Upper lobe of left lung (tissue), 4 donors: ENCODE results near the gene CNNM4.

Source experiments
- POLR2A ChIP-seq, 4 donors: fragments of 450-650 bp; IDR thresholded peaks; one replicate each; pipeline ENCODE4 v1.5.1; 2016 to 2017; ENCODE audit warnings: antibody characterized with exemption in 4 of 4, mild to moderate bottlenecking in 2 of 4
- TF ChIP-seq, protein P1 (sequence below), 6 experiments: fragments of 450-650 bp in 4 of 6; fragments of 200-600 bp in 2 of 6; sonication (generic) in 2 of 6; IDR thresholded peaks; one replicate each; pipeline ENCODE4 v1.5.1; 2016 to 2019; ENCODE audit warnings: antibody characterized with exemption in 6 of 6

GRCh38 chr2:96857667-96858372 lies 97.1 kb downstream of the CNNM4 start, which contains the start of gene ANKRD39:
- TF ChIP-seq, protein P1, sequence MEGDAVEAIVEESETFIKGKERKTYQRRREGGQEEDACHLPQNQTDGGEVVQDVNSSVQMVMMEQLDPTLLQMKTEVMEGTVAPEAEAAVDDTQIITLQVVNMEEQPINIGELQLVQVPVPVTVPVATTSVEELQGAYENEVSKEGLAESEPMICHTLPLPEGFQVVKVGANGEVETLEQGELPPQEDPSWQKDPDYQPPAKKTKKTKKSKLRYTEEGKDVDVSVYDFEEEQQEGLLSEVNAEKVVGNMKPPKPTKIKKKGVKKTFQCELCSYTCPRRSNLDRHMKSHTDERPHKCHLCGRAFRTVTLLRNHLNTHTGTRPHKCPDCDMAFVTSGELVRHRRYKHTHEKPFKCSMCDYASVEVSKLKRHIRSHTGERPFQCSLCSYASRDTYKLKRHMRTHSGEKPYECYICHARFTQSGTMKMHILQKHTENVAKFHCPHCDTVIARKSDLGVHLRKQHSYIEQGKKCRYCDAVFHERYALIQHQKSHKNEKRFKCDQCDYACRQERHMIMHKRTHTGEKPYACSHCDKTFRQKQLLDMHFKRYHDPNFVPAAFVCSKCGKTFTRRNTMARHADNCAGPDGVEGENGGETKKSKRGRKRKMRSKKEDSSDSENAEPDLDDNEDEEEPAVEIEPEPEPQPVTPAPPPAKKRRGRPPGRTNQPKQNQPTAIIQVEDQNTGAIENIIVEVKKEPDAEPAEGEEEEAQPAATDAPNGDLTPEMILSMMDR (IDR thresholded peaks at IDR 0.05) = peak; percentile 74 to 99 (median 98)
- TF ChIP-seq POLR2A (IDR thresholded peaks at IDR 0.05) = peak in 2 of 4 donors; percentile 79 to 91
